ENCODE results near the gene UBE2L3.
"Not testable (repeated sequence)": the region's sequence is repeated elsewhere in the genome, so short reads cannot be mapped to it uniquely, and the experiment has no call there.

GRCh38 chr22:21581009-21581713 is 13.6 kb downstream of the UBE2L3 start:
- not testable (repeated sequence) for TF ChIP-seq POLR2A (IDR thresholded peaks at IDR 0.05; ENCODE audit: low read length); GATA1 (IDR thresholded peaks at IDR 0.05; ENCODE audit: low read depth, low read length)
